Tibial nerve (tissue), 4 donors: Measurements from ENCODE around the gene LYPD6B.

Experiments used
- CTCF ChIP-seq, 5 experiments: fragments of 200-600 bp in 3 of 5; fragments of 450-650 bp in 2 of 5; sonication (generic) in 3 of 5; IDR thresholded peaks; one replicate each; pipeline ENCODE4 v1.5.1; 2016 to 2019; ENCODE audit warnings: antibody characterized with exemption in 5 of 5, mild to moderate bottlenecking in 3 of 5, moderate library complexity in 2 of 5
- EP300 ChIP-seq, 2 donors: sonication (generic); formaldehyde crosslinking; IDR thresholded peaks; one replicate each; pipeline ENCODE4 v1.6.1; 2017; ENCODE audit warnings: antibody characterized with exemption in 2 of 2, mild to moderate bottlenecking in 1 of 2

GRCh38 chr2:149068996-149069888 is 30.7 kb downstream of the LYPD6B start:
- TF ChIP-seq CTCF (IDR thresholded peaks at IDR 0.05) = no peak
- no peak for TF ChIP-seq EP300 (IDR thresholded peaks at IDR 0.05)
